ENCODE measurements around the gene SYNM.

SYNM gene

GRCh38 chr15:99143655-99144610, 39.1 kb downstream of the SYNM start:
- no peak for DNase-seq

- no peak for DNase-seq
These were observed 40.1 kb downstream of the SYNM start for GRCh38 chr15:99145005-99145404.

- no peak for DNase-seq
These were observed 40.9 kb downstream of the SYNM start for GRCh38 chr15:99145778-99146177.

- DNase-seq = no peak
These were observed 41.8 kb downstream of the SYNM start for GRCh38 chr15:99146661-99147060.

- DNase-seq = no peak
These were observed 44.0 kb downstream of the SYNM start for GRCh38 chr15:99148851-99149276.

GRCh38 chr15:99149366-99149765, 44.5 kb downstream of the SYNM start:
- no peak for DNase-seq

GRCh38 chr15:99151156-99151555, 46.3 kb downstream of the SYNM start:
- no peak for DNase-seq

GRCh38 chr15:99153026-99153535, 48.2 kb downstream of the SYNM start:
- DNase-seq = no peak

- DNase-seq = peak; percentile 35
These were observed 49.4 kb downstream of the SYNM start for GRCh38 chr15:99154271-99154670.

GRCh38 chr15:99155961-99156443, 51.1 kb downstream of the SYNM start:
- no peak for DNase-seq

GRCh38 chr15:99157456-99157855, 52.6 kb downstream of the SYNM start:
- DNase-seq = no peak

- no peak for DNase-seq
These were observed 53.9 kb downstream of the SYNM start for GRCh38 chr15:99158626-99159412.

- DNase-seq = no peak
These were observed 58.6 kb downstream of the SYNM start for GRCh38 chr15:99163271-99164062.

GRCh38 chr15:99164119-99164518, 59.2 kb downstream of the SYNM start:
- DNase-seq = no peak

GRCh38 chr15:99165020-99165790, 60.3 kb downstream of the SYNM start:
- DNase-seq = no peak

GRCh38 chr15:99165956-99166689, 61.2 kb downstream of the SYNM start:
- no peak for DNase-seq

- DNase-seq = no peak
These were observed 62.3 kb downstream of the SYNM start for GRCh38 chr15:99167201-99167600.

GRCh38 chr15:99167640-99168039, 62.8 kb downstream of the SYNM start:
- DNase-seq = no peak

GRCh38 chr15:99168601-99169580, 64.0 kb downstream of the SYNM start:
- DNase-seq = no peak

Data from NCI-H524 treated with DMSO at 0.1 percent for 48 hours (cell line).